ENCODE results near the gene STT3A. TPM values are rescaled to one million over a fixed set of nuclear protein-coding genes. Genes with fewer than 3 reads are reported as not detected.

STT3A gene
- 117 and 253 TPM in 2 replicates for total RNA-seq

DNA sequence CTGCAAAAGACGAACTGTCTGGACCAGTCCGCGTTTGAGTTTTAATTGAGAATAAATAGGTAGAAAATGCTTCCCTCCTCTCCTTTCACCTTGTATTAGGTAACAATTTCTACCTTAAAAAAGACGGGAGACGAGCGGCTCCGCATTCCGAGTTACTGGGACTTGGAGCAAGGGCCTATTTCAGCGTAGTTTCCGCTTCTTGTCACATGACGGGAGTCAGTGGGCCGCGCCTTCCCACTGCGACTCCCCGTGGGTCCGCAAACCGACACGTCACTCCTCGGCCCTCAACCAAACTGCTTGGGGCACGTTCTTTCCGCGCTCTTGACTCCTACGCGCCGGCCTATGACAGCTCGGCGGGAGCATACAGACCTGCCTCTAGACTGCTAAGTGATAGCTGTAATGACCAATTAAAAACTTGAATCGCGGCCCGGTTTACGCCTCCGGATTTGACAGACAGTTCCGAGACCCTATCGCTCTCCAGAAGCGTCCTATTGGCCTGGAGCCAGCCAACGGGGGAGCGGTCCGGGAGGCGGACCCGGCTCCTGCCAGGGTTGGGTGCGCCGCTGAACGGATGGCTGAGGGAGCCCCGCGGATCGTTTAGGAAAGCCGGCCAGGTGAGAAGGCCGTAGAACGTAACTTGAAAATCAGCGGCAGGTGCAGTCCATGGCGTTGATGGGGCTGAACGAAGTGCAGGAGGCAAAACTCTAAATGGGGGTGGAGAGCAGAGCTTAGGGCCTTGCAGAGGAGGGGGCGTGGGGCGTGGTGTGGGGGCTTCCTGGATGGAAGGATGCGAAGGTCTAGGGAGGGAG lies at the start of gene STT3A:
Gene STT3A (plus strand): TSS at position 548 of the 809 bp plus-strand sequence. CDS start 3,064 bp downstream, outside the sequence.

GRCh38 chr11:125568970-125569914 lies 23.4 kb upstream of the STT3A start, which contains the start of gene EI24:
EI24 (plus strand) TSS chr11:125569477; CDS start chr11:125572528, 3,051 bp downstream.

DNA sequence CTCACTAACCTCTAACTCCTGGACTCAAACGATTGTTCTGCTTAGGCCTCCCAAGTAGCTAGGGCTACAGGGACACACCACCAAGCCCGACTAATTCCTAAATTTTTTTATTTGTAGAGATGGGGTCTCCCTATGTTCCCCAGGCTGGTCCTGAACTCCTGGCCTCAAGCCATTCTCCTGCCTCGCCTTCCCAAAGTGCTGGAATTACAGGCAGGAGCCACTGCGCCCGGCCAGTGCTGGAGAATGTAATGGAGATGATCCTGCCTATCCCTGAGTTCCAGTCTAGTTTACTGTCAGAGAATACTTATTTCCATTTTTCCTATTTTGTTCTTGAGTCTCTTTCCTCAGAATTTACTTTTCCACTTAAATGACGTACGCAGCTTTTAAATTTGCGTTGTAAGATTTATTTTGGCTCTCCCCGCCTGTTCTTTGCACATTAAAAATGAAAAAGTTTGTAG lies 32.1 kb downstream of the STT3A start, which contains the start of gene CHEK1:
Gene CHEK1 (plus strand): TSS at position 408 of the 458 bp plus-strand sequence. CDS start 1,606 bp downstream, outside the sequence.

Other genes starting within 250 kb of the STT3A start
- gene FEZ1, start 96.6 kb upstream of the STT3A start, total RNA-seq = 23.8 and 81.0 TPM in 2 replicates
- gene EI24, start 23.4 kb upstream of the STT3A start, total RNA-seq = 101 and 111 TPM in 2 replicates
- 28.2 and 31.2 TPM in 2 replicates for gene CHEK1, start 32.3 kb downstream of the STT3A start, total RNA-seq
- not detected in 2 replicates for gene ACRV1, start 88.0 kb downstream of the STT3A start, total RNA-seq
- not detected in 2 replicates for gene PATE1, start 153.4 kb downstream of the STT3A start, total RNA-seq
- 0.16 TPM in 1 of 2 replicates, not detected in the other for gene PATE2, start 186.0 kb downstream of the STT3A start, total RNA-seq
- not detected in 2 replicates for gene PATE3, start 195.3 kb downstream of the STT3A start, total RNA-seq
- under 0.01 TPM in 1 of 2 replicates, not detected in the other for gene PATE4, start 240.5 kb downstream of the STT3A start, total RNA-seq